Hepatocyte (in vitro differentiated cells): ENCODE results near the gene RPL27A. TPM values are rescaled to one million over a fixed set of nuclear protein-coding genes. Genes with fewer than 3 reads are reported as not detected.

Experiments
- DNase-seq: peaks from one replicate; pipeline ENCODE4 v3.0.0-alpha.2; 2016; ENCODE audit warnings: low spot score
- H2AFZ ChIP-seq: fragments of 200-600 bp; sonication (generic); 2 replicates; pipeline ENCODE4 v1.6.0; 2016; ENCODE audit warnings: antibody characterized with exemption, mild to moderate bottlenecking
- H3K27ac ChIP-seq: fragments of 200-600 bp; sonication (generic); 2 replicates; pipeline ENCODE4 v1.5.1; 2016; ENCODE audit warnings: mild to moderate bottlenecking
- H3K27me3 ChIP-seq: fragments of 200-600 bp; sonication (generic); 2 replicates; pipeline ENCODE4 v1.6.1; 2016
- H3K36me3 ChIP-seq: fragments of 200-600 bp; sonication (generic); replicated peaks from 2 replicates; pipeline ENCODE4 v1.5.1; 2016; ENCODE audit warnings: low read depth; ENCODE audit not compliant: insufficient read depth
- H3K4me1 ChIP-seq: fragments of 200-600 bp; sonication (generic); 2 replicates; pipeline ENCODE4 v1.5.1; 2016; ENCODE audit warnings: mild to moderate bottlenecking, moderate library complexity; ENCODE audit not compliant: insufficient read depth
- H3K4me2 ChIP-seq: fragments of 200-600 bp; sonication (generic); 2 replicates; pipeline ENCODE4 v1.6.0; 2016
- H3K4me3 ChIP-seq: fragments of 200-600 bp; sonication (generic); 2 replicates; pipeline ENCODE4 v1.5.1; 2016; ENCODE audit warnings: mild to moderate bottlenecking
- H3K79me2 ChIP-seq: fragments of 200-600 bp; sonication (generic); 2 replicates; pipeline ENCODE4 v1.6.0; 2017; ENCODE audit warnings: mild to moderate bottlenecking
- H3K9me2 ChIP-seq: fragments of 200-600 bp; sonication (generic); replicated peaks from 2 replicates; pipeline ENCODE4 v1.6.0; 2017; ENCODE audit warnings: mild to moderate bottlenecking; ENCODE audit not compliant: insufficient read depth
- H3K9me3 ChIP-seq: fragments of 200-600 bp; sonication (generic); 2 replicates; pipeline ENCODE4 v1.5.1; 2016; ENCODE audit warnings: low read depth, mild to moderate bottlenecking
- H4K20me1 ChIP-seq: fragments of 200-600 bp; sonication (generic); 2 replicates; pipeline ENCODE4 v1.6.0; 2016; ENCODE audit warnings: mild to moderate bottlenecking; ENCODE audit not compliant: insufficient read depth, poor library complexity, severe bottlenecking
- EZH2 ChIP-seq: fragments of 200-600 bp; sonication (generic); IDR thresholded peaks from 2 replicates; pipeline ENCODE4 v1.6.1; 2016; ENCODE audit warnings: antibody characterized with exemption, mild to moderate bottlenecking, borderline replicate concordance
- EZH2phosphoT487 ChIP-seq: fragments of 200-600 bp; sonication (generic); IDR thresholded peaks from one replicate; pipeline ENCODE4 v1.6.1; 2018; ENCODE audit warnings: antibody characterized with exemption, mild to moderate bottlenecking, low read depth, moderate library complexity; ENCODE audit not compliant: unreplicated experiment, severe bottlenecking
- WGBS: methylation state at CpG from one replicate; pipeline ENCODE4 v1.1.6; 2016; ENCODE audit warnings: low lambda C conversion rate; ENCODE audit errors: missing lambda C conversion rate; 5-methylcytosine and 5-hydroxymethylcytosine counted together
- polyA plus RNA-seq: library from polyadenylated mRNA; unstranded; fragments of >200 nt; fragmentation: Nextera tagmentation; extraction: Ambion mirVana; gene quantifications from 2 replicates; pipeline ENCODE4 v1.2.1, GENCODE V29; 2016
- total RNA-seq: library from RNA; depleted of rRNA; stranded (reverse); fragments of >200 nt; gene quantifications from 2 replicates; pipeline ENCODE4 v1.2.3, GENCODE V29; 2014
- TF ChIP-seq, protein P1 (sequence below): fragments of 200-600 bp; sonication (generic); IDR thresholded peaks from 2 replicates; pipeline ENCODE4 v1.5.1; 2016; ENCODE audit warnings: antibody characterized with exemption, mild to moderate bottlenecking; ENCODE audit not compliant: poor library complexity

The RPL27A gene
- total and polyA plus RNA-seq, 2 experiments from 2014 or later, result 803 to 818 TPM

DNA sequence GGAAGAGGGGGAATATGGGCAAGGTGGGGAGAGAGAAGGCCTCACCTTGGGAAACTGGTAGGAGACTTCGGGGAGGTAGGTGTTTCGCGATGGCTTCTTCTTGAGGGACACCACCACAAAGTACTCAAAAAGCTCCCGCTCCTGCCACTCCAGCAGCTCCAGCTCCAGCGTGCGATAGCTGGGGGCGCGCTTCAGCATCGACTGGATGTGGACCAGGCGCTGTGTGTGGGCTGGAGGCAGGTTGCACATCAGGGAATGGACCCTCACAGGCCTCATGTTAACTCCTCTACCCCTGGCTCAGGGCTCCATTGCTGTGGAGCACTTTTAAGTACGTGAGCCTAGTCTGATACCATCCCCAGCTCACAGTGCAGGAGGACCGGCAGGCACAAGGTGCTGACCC lies 29.9 kb downstream of the RPL27A start:
- no peak for DNase-seq
- H4K20me1 ChIP-seq, result no peaks in the 10 kb centered on the region
- H3K79me2 ChIP-seq, result peaks cover 4% of the 10 kb centered on the region
- WGBS, result 98% methylated on average over 12 of the region's 12 CpGs
- no peak overlapping the region for H3K27ac ChIP-seq
- no peaks in the 10 kb centered on the region for H3K36me3 ChIP-seq
- H3K4me3 ChIP-seq, result no peak overlapping the region
- no peaks in the 10 kb centered on the region for H3K27me3 ChIP-seq
- peaks cover 13% of the 10 kb centered on the region for H3K4me1 ChIP-seq
- H3K9me2 ChIP-seq, result no peaks in the 10 kb centered on the region
- TF ChIP-seq EZH2 (no peak), EZH2phosphoT487 (no peak)
- TF ChIP-seq, protein P1, sequence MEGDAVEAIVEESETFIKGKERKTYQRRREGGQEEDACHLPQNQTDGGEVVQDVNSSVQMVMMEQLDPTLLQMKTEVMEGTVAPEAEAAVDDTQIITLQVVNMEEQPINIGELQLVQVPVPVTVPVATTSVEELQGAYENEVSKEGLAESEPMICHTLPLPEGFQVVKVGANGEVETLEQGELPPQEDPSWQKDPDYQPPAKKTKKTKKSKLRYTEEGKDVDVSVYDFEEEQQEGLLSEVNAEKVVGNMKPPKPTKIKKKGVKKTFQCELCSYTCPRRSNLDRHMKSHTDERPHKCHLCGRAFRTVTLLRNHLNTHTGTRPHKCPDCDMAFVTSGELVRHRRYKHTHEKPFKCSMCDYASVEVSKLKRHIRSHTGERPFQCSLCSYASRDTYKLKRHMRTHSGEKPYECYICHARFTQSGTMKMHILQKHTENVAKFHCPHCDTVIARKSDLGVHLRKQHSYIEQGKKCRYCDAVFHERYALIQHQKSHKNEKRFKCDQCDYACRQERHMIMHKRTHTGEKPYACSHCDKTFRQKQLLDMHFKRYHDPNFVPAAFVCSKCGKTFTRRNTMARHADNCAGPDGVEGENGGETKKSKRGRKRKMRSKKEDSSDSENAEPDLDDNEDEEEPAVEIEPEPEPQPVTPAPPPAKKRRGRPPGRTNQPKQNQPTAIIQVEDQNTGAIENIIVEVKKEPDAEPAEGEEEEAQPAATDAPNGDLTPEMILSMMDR, result no peak
- H2AFZ ChIP-seq, result no peak overlapping the region
- H3K4me2 ChIP-seq, result no peak overlapping the region
- H3K9me3 ChIP-seq, result no peaks in the 10 kb centered on the region

DNA sequence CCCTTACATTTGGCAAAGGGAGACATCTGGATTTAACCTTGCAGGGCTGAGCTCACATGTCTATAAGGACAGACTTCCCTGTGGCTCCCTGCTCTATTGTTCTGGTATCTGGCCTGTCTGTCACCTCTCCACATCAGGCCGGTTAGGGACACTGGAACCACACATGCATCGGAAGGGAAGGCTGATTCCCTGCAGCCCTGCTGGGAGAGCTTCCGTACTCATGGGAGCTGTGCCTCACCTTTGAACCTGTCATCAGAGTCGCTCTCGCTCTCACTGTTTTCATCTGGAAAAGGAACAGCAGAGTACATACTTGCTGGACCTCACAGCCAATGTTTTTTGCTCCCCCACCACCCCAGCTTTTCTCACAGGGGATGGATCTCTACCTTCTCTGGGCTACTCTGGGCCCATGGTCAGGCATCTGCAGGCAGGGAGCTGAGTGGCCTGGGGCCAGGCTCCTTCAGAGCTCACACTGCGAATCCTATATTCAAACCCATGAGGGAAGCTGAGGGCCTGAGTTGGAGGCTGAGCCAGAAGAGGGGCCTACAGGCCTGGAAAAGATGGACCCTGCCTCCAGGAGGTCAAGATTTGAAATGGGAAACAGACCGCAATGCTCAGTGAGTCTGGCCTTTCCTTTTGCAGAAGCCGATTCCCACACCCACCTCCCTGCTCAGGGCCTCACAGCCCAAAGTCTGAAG lies 31.3 kb downstream of the RPL27A start:
- no peaks in the 10 kb centered on the region for H3K9me3 ChIP-seq
- 91% methylated on average over 8 of the region's 8 CpGs for WGBS
- no peak overlapping the region for H3K4me2 ChIP-seq
- H3K9me2 ChIP-seq, result no peaks in the 10 kb centered on the region
- peaks cover 23% of the 10 kb centered on the region for H3K4me1 ChIP-seq
- no peak overlapping the region for H3K27ac ChIP-seq
- no peak overlapping the region for H3K4me3 ChIP-seq
- no peaks in the 10 kb centered on the region for H3K36me3 ChIP-seq
- H2AFZ ChIP-seq, result no peak overlapping the region
- peaks cover 4% of the 10 kb centered on the region for H3K79me2 ChIP-seq
- H3K27me3 ChIP-seq, result no peaks in the 10 kb centered on the region
- H4K20me1 ChIP-seq, result no peaks in the 10 kb centered on the region
- no peak for DNase-seq
- TF ChIP-seq EZH2phosphoT487, result no peak
- TF ChIP-seq, protein P1, result no peak
- TF ChIP-seq EZH2, result no peak

DNA sequence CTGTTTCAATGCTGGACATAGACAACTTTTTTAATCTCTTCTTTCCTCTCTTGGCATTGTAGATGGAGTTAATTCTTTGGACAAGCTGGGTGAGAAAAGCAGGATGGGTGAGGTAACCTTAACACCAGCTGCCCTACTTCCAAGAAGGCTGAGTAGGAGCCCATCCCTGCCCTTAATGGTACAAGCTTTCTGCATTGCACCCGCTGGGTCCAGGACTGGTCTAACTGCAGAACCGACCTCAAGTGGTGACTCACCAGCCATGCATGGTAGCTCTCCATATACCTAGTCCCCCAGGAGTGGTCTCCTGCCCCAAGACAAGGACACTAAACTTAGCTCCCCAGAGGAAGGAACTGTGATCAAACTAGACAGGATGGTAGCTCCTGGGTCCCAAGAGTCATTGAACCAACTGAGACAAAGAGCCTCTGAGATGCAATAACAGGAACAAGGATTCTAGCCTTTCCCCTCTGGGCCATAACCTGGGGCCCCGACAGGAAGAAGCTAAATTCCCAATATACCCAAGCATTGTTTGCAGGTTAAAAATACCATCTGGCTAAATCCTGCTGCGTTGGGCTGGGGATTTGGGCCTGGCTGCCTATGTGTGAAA lies 32.1 kb downstream of the RPL27A start:
- Histone ChIP-seq H3K4me1 (peaks cover 31% of the 10 kb centered on the region), H4K20me1 (no peaks in the 10 kb centered on the region), H3K4me3 (no peak overlapping the region), H3K79me2 (peaks cover 4% of the 10 kb centered on the region), H2AFZ (no peak overlapping the region), H3K9me2 (no peaks in the 10 kb centered on the region), H3K4me2 (no peak overlapping the region), H3K27me3 (no peaks in the 10 kb centered on the region), H3K36me3 (no peaks in the 10 kb centered on the region), H3K27ac (no peak overlapping the region), H3K9me3 (no peaks in the 10 kb centered on the region)
- 83% methylated on average over 4 of the region's 4 CpGs for WGBS
- TF ChIP-seq EZH2 (no peak), EZH2phosphoT487 (no peak)
- TF ChIP-seq, protein P1, result no peak
- DNase-seq, result no peak
